IPS DF 4.7 (cell line): ENCODE results near the gene WDR74.
"Not testable (repeated sequence)": the region's sequence is repeated elsewhere in the genome, so short reads cannot be mapped to it uniquely, and the experiment has no call there.

Experiments
- DNase-seq: peaks from one replicate; pipeline ENCODE4 v3.0.0-alpha.2; 2013; ENCODE audit warnings: low spot score; ENCODE audit errors: extremely low read depth

Gene WDR74

GRCh38 chr11:62839050-62839945 lies at the start of gene WDR74:
TSS of gene WDR74 (minus strand) at chr11:62839590. CDS start at chr11:62839570, 20 bp downstream.
- peak; percentile 74 for DNase-seq

- DNase-seq = no peak
Measured at GRCh38 chr11:62889126-62889483, 49.7 kb upstream of the WDR74 start.

DNA sequence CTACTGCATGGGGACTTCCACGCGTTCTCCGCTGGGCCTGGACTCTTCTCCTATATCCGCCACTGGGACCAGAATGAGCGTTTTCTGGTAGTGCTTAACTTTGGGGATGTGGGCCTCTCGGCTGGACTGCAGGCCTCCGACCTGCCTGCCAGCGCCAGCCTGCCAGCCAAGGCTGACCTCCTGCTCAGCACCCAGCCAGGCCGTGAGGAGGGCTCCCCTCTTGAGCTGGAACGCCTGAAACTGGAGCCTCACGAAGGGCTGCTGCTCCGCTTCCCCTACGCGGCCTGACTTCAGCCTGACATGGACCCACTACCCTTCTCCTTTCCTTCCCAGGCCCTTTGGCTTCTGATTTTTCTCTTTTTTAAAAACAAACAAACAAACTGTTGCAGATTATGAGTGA lies 49.0 kb upstream of the WDR74 start:
- no peak for DNase-seq

GRCh38 chr11:62885137-62885750 lies 45.9 kb upstream of the WDR74 start:
- DNase-seq = no peak

- DNase-seq = no peak
Measured at GRCh38 chr11:62883673-62884072, 44.3 kb upstream of the WDR74 start.

DNA sequence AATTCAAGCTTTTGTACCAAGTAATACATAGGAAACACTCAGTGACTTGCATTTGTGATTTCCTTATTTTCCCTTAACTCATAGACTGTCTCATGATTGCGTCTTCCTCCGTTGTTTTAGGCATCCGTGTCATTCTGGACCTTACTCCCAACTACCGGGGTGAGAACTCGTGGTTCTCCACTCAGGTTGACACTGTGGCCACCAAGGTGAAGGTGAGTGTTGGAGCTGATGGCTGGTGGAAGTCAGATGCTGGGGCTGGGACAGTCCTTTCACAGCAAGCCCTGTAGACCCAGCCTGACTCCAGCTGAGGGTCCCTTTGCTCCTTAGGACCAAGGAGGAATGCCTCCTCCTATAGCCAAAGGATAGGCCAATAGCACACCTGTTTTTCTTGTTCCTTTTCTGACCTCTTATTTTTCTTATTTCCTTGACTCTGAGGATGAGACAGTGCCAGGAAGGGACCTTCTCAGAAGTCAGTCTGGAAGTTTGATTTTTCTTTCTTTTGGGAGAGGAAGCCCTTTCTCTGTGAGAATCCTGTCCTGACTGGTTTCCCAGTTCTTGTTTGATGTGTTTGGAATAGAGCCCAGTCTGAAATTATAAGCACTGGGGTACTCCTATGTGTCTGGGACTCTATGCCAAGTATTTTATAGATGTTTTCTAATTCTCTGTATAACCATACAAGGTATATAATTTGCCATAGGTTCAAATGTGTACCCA lies 43.6 kb upstream of the WDR74 start:
- DNase-seq = no peak

DNA sequence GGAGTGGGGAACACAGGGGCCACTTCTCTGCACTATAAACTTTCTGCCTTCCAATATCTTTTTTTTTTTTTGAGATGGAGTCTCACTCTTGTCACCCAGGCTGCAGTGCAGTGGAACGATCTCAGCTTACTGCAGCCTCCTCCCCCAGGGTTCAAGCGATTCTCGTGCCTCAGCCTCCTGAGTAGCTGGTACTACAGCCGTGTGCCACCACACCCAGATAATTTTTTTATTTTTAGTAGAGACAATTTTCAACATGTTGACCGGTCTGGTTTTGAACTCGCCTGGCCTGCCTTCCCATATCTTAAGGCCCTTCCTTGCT lies 43.0 kb upstream of the WDR74 start:
- DNase-seq = no peak

DNA sequence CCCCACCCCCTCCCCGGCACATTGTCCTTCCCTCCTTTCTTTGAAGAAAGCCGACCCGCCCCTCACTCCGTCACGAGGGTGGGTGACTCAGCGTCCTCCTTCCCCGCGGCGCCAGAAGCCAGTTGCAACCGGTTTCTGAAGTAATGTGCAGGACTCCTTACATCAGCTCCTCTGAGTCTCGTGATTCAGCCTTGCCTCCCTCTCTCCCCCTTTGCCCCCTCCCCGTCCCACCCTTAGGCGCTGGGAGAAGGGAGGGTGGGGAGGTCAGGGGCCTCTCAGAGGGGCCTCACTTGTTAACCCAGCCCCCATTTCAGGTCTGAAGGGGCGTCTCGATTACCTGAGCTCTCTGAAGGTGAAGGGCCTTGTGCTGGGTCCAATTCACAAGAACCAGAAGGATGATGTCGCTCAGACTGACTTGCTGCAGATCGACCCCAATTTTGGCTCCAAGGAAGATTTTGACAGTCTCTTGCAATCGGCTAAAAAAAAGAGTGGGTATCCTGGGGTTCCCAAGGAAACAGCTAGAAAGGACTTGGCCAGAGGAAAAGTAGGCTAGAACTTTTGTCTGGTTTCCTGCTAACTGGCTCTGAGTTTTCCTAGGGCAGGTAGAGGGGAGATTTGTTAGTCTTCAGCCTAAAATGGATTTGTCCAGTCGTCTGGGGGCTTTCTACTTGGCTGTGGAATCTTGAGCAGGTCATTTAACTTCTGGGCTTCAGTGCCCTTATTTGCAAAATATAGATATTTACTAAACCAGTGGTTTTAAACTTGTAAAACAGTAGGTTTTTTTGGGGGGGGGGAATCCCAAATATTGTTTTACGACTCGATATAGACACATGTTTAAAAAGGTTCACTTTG lies 42.4 kb upstream of the WDR74 start:
- no peak for DNase-seq

DNA sequence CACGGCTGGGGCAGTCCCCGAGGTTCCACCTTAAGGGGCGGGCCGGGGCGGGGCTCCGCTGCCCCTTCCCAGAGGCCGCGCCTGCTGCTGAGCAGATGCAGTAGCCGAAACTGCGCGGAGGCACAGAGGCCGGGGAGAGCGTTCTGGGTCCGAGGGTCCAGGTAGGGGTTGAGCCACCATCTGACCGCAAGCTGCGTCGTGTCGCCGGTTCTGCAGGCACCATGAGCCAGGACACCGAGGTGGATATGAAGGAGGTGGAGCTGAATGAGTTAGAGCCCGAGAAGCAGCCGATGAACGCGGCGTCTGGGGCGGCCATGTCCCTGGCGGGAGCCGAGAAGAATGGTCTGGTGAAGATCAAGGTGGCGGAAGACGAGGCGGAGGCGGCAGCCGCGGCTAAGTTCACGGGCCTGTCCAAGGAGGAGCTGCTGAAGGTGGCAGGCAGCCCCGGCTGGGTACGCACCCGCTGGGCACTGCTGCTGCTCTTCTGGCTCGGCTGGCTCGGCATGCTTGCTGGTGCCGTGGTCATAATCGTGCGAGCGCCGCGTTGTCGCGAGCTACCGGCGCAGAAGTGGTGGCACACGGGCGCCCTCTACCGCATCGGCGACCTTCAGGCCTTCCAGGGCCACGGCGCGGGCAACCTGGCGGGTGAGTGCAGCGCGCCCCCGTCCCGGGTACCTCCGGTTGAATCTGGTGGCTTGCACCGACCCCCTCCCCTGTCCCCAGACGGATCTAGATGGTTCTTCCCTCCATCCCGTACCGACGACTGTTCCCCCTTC lies 41.6 kb upstream of the WDR74 start, which contains the start of gene SLC3A2:
TSS of gene SLC3A2 (plus strand) at position 94 of the 776 bp plus-strand sequence. CDS start at position 222, 128 bp downstream.
- DNase-seq = no peak

GRCh38 chr11:62880231-62880802 lies 40.9 kb upstream of the WDR74 start:
- DNase-seq = no peak

- no peak for DNase-seq
Measured at GRCh38 chr11:62879235-62879978, 40.0 kb upstream of the WDR74 start.

GRCh38 chr11:62876712-62877111 lies 37.3 kb upstream of the WDR74 start:
- DNase-seq = no peak

- DNase-seq = no peak
Measured at GRCh38 chr11:62875698-62876478, 36.5 kb upstream of the WDR74 start.

DNA sequence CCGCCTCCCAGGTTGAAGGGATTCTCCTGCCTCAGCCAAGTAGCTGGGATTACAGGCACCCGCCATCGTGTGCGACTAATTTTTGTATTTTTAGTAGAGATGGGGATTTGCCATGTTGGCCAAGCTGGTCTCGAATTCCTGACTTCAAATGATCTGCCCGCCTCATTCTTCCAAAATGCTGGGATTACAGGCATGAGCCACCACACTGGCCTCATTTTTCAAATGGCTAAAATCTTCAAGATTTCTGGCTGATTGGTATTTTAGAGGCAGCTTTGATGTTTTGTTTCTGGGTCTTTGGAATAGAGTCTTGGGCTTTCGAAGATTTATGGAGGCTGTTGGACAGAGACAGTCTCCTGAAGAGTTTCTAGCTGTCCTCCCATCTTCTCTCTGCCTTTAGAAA lies 35.5 kb upstream of the WDR74 start:
- no peak for DNase-seq

- no peak for DNase-seq
Measured at GRCh38 chr11:62865635-62866034, 26.2 kb upstream of the WDR74 start.

DNA sequence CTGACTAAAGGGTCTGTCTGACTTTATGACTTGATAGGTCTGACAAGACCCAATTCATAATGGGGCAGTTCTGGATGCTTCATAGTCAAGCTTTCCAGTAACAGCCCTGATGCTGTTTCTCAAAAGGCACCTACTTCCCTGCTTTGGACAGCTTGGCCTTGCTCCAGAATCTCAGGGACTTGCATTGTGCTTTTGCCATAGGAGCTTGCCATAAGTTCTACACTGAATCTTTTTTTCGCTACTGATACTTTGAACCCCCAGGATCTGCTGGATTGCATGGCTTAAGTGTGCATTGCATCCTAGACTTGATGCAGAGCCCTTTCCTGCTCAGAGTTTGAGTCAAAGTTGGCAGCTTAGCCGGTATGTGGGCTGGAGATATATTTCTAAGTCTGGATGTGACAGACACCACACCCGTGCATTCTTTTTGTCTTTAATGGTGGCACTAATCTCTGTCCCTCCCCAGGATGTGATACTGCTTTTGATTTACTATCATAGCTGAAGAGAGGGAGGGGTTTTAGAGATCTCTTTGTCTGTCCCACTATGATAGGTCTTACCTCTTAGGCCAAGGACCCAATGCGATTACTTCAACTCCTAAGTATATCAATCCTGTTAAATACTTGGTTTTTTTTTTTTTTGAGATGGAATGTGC lies 24.4 kb upstream of the WDR74 start:
- no peak for DNase-seq

DNA sequence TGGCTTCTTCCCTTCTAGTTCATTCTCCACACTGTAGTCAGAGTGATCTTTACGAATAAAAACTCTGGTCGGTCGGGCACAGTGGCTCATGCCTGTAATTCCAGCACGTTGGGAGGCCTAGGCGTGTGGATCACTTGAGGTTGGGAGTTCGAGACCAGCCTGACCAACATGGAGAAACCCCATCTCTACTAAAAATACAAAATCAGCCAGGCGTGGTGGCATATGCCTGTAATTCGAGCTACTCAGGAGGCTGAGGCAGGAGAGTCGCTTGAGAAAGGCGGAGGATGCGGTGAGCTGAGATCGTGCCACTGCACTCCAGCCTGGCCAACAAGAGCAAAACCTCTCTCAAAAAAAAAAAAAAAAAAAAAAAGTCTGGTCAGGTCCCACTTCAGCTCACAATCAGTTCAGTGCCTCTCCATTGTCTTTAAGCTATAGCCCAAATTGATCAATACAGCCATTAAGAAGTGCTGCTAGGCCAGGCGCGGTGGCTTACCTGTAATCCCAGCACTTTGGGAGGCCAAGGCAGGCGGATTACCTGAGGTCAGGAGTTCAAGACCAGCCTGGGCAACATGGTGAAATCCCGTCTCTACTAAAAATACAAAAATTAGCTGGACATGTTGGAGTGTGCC lies 22.3 kb upstream of the WDR74 start:
- not testable (repeated sequence) for DNase-seq
